OCI-LY7 (cell line): ENCODE data around the gene POLR1E. TPM values are rescaled to one million over a fixed set of nuclear protein-coding genes. Genes with fewer than 3 reads are reported as not detected.

Experiments used
- BruUV-seq: library from RNA; stranded (reverse); fragments of 400-500 nt; replicated peaks from 2 replicates; lab custom pipeline; 2021; lab: Mats Ljungman, UMichigan
- CTCF ChIA-PET: fragments of 300-600 bp; sonication (Branson Sonifier 250); formaldehyde crosslinking; loops from one replicate; lab custom pipeline; 2022; ENCODE audit warnings: antibody characterized with exemption; ENCODE audit not compliant: unreplicated experiment; lab: Charles Lee
- POLR2A ChIA-PET: fragments of 300-600 bp; sonication (Branson Sonifier 250); formaldehyde crosslinking; loops from one replicate; lab custom pipeline; 2022; ENCODE audit warnings: antibody characterized with exemption; lab: Charles Lee
- DNase-seq: peaks from one replicate; pipeline ENCODE4 v3.0.0-alpha.2; 2015; ENCODE audit warnings: low spot score
- H2AFZ ChIP-seq: fragments of 200-600 bp; sonication (generic), shearing (Covaris generic); 2 replicates; pipeline ENCODE4 v1.6.1; 2014; ENCODE audit warnings: mild to moderate bottlenecking, antibody characterized with exemption, low read length, moderate library complexity
- H3K27ac ChIP-seq: fragments of 200-600 bp; sonication (generic); 2 replicates; pipeline ENCODE4 v1.5.1; 2014; ENCODE audit warnings: mixed run types, low read depth, mild to moderate bottlenecking, moderate library complexity, low read length, inconsistent platforms; ENCODE audit not compliant: poor library complexity, severe bottlenecking
- H3K36me3 ChIP-seq: fragments of 200-600 bp; sonication (generic); 2 replicates; pipeline ENCODE4 v1.6.1; 2014; ENCODE audit warnings: mild to moderate bottlenecking, antibody characterized with exemption, low read length, moderate library complexity, mixed read lengths; ENCODE audit not compliant: insufficient read depth
- H3K4me1 ChIP-seq: fragments of 200-600 bp; sonication (generic); 2 replicates; pipeline ENCODE4 v1.5.1; 2014; ENCODE audit warnings: mild to moderate bottlenecking, low read length; ENCODE audit not compliant: insufficient read depth, poor library complexity, severe bottlenecking
- H3K4me2 ChIP-seq: fragments of 200-600 bp; sonication (generic); 2 replicates; pipeline ENCODE4 v1.6.1; 2014; ENCODE audit warnings: mild to moderate bottlenecking, low read length
- H3K4me3 ChIP-seq: fragments of 200-600 bp; sonication (generic); 2 replicates; pipeline ENCODE4 v1.5.1; 2014; ENCODE audit warnings: mild to moderate bottlenecking, low read depth, low read length; ENCODE audit not compliant: poor library complexity, severe bottlenecking
- H3K79me2 ChIP-seq: fragments of 200-600 bp; sonication (generic); 2 replicates; pipeline ENCODE4 v1.6.1; 2016; ENCODE audit warnings: low read depth, mild to moderate bottlenecking, low read length, moderate library complexity, mixed read lengths; ENCODE audit not compliant: insufficient read depth
- H3K9me2 ChIP-seq: fragments of 200-600 bp; sonication (generic); 2 replicates; pipeline ENCODE4 v1.6.1; 2016; ENCODE audit warnings: mild to moderate bottlenecking, low read length, mixed read lengths; ENCODE audit not compliant: insufficient read depth
- H3K9me3 ChIP-seq: fragments of 200-600 bp; sonication (generic); 2 replicates; pipeline ENCODE4 v1.6.1; 2014; ENCODE audit warnings: mild to moderate bottlenecking, mixed run types, low read length, mixed read lengths
- H4K20me1 ChIP-seq: fragments of 200-600 bp; sonication (generic); 2 replicates; pipeline ENCODE4 v1.6.1; 2014; ENCODE audit warnings: mild to moderate bottlenecking, antibody characterized with exemption, low read length, moderate library complexity, mixed read lengths; ENCODE audit not compliant: insufficient read depth
- EZH2phosphoT487 ChIP-seq: fragments of 200-600 bp; sonication (generic); IDR thresholded peaks from 2 replicates; pipeline ENCODE4 v1.6.1; 2018; ENCODE audit warnings: low read depth, borderline replicate concordance, mild to moderate bottlenecking, mixed run types, antibody characterized with exemption, low read length, moderate library complexity, mixed read lengths
- intact Hi-C: fragments of 100-400 bp; cut with micrococcal nuclease; formaldehyde crosslinking; loops from one replicate; pipeline ENCODE4 v1.10.0; 2022; ENCODE audit not compliant: unreplicated experiment
- total RNA-seq, 2 experiments: library from RNA; depleted of rRNA in 1 of 2; stranded (reverse); fragments of >200 nt in 1 of 2; shearing (Covaris generic) in 1 of 2; gene quantifications; 2 replicates each; pipeline ENCODE4 v1.2.3, GENCODE V29; 2014 to 2022
- TF ChIP-seq, protein P1 (sequence below): fragments of 200-600 bp; sonication (generic); conservative IDR thresholded peaks from 2 replicates; pipeline ENCODE4 v1.5.1; 2014; ENCODE audit warnings: mild to moderate bottlenecking, antibody characterized with exemption, low read length, moderate library complexity, mixed read lengths

POLR1E gene
- total RNA-seq, 2 experiments from 2014 or later = 44.3 to 47.6 TPM

DNA sequence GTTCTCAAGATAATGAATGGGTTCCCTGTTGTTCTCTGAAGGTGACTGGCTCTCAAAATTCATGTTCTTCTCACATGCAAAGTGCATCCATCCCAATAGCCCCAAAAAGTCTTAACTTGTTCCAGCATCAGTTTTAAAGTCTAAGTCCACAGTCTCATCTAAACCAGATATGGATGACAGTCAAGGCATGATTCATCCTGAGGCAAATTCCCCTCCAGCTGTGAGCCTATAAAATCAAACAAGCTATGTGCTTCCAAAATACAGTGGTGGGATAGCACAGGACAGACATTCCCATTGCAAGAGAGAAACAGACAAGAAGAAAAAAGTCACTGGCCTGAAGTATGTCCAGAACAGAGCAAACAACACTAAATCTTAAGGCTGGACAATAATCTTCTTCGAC lies 65.0 kb downstream of the POLR1E start:
- POLR2A ChIA-PET = no interaction called here
- intact Hi-C loops = no loop called here
- Histone ChIP-seq H3K4me2 (no peak overlapping the region), H3K79me2 (no peaks in the 10 kb centered on the region), H4K20me1 (no peaks in the 10 kb centered on the region; the same call in 1 of the 2 replicates), H3K36me3 (0 out of 2 replicates have a peak, but pooled peaks cover 5% of the 10 kb centered on the region), H3K4me1 (no peaks in the 10 kb centered on the region), H3K4me3 (no peak overlapping the region), H2AFZ (no peak overlapping the region), H3K27ac (no peak overlapping the region), H3K9me3 (no peaks in the 10 kb centered on the region), H3K9me2 (no peaks in the 10 kb centered on the region)
- no peak for DNase-seq
- no TSS peak for BruUV-seq
- CTCF ChIA-PET = no interaction called here
- no peak for TF ChIP-seq EZH2phosphoT487
- TF ChIP-seq, protein P1, sequence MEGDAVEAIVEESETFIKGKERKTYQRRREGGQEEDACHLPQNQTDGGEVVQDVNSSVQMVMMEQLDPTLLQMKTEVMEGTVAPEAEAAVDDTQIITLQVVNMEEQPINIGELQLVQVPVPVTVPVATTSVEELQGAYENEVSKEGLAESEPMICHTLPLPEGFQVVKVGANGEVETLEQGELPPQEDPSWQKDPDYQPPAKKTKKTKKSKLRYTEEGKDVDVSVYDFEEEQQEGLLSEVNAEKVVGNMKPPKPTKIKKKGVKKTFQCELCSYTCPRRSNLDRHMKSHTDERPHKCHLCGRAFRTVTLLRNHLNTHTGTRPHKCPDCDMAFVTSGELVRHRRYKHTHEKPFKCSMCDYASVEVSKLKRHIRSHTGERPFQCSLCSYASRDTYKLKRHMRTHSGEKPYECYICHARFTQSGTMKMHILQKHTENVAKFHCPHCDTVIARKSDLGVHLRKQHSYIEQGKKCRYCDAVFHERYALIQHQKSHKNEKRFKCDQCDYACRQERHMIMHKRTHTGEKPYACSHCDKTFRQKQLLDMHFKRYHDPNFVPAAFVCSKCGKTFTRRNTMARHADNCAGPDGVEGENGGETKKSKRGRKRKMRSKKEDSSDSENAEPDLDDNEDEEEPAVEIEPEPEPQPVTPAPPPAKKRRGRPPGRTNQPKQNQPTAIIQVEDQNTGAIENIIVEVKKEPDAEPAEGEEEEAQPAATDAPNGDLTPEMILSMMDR = no peak

- no peak for DNase-seq
- Histone ChIP-seq H3K9me2 (no peaks in the 10 kb centered on the region), H3K79me2 (no peaks in the 10 kb centered on the region), H4K20me1 (no peaks in the 10 kb centered on the region; the same call in 1 of the 2 replicates), H3K36me3 (0 out of 2 replicates have a peak, but pooled peaks cover under 1% of the 10 kb centered on the region), H3K4me3 (no peak overlapping the region), H3K4me1 (no peaks in the 10 kb centered on the region), H3K27ac (no peak overlapping the region), H3K4me2 (no peak overlapping the region), H3K9me3 (no peaks in the 10 kb centered on the region), H2AFZ (no peak overlapping the region)
- POLR2A ChIA-PET = no interaction called here
- CTCF ChIA-PET = no interaction called here
- intact Hi-C loops = no loop called here
- BruUV-seq = no TSS peak
- TF ChIP-seq EZH2phosphoT487 = no peak
These were observed 65.7 kb downstream of the POLR1E start for GRCh38 chr9:37551468-37551867.

DNA sequence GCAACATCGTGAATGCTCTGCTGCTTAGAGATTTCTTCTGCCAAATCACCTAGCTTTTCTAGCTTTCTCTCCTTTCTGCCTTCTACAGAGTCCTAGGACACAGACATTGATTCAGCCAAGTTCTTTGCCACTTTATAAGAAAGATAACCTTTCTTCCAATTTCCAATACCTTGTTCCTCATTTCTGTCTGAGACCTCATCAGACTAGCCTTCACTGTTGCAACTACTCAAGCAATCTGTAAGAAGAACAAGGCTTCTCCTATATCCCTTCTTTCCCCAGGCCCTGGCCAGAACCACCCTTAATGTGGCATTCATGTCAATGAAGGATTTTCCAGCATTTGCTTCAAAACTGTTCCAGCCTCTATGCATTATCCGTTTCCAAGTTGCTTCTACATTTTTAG lies 66.1 kb downstream of the POLR1E start:
- CTCF ChIA-PET = no interaction called here
- no TSS peak for BruUV-seq
- H2AFZ ChIP-seq = no peak overlapping the region
- H4K20me1 ChIP-seq = no peaks in the 10 kb centered on the region; the same call in 1 of the 2 replicates
- no peak for DNase-seq
- H3K9me2 ChIP-seq = no peaks in the 10 kb centered on the region
- no peak overlapping the region for H3K27ac ChIP-seq
- H3K36me3 ChIP-seq = no peaks in the 10 kb centered on the region
- H3K4me3 ChIP-seq = no peak overlapping the region
- no peak overlapping the region for H3K4me2 ChIP-seq
- H3K79me2 ChIP-seq = no peaks in the 10 kb centered on the region
- intact Hi-C loops = no loop called here
- TF ChIP-seq EZH2phosphoT487 = no peak
- TF ChIP-seq, protein P1 = no peak
- POLR2A ChIA-PET = no interaction called here
- no peaks in the 10 kb centered on the region for H3K4me1 ChIP-seq
- no peaks in the 10 kb centered on the region for H3K9me3 ChIP-seq

Other genes starting within 250 kb of the POLR1E start
- 135 and 148 TPM in 2 replicates for gene GRHPR, start 63.3 kb upstream of the POLR1E start, total RNA-seq (2014; rRNA removed; shearing (Covaris generic))
- 105 and 106 TPM in 2 replicates for gene GRHPR, start 63.3 kb upstream of the POLR1E start, total RNA-seq (2022)
- 27.9 and 31.9 TPM in 2 replicates for gene ZBTB5, start 20.5 kb upstream of the POLR1E start, total RNA-seq (2014; rRNA removed; shearing (Covaris generic))
- gene ZBTB5, start 20.5 kb upstream of the POLR1E start, total RNA-seq (2022) = 20.2 and 23.9 TPM in 2 replicates
- gene FBXO10, start 90.4 kb downstream of the POLR1E start, total RNA-seq (2014; rRNA removed; shearing (Covaris generic)) = 9.4 and 16.1 TPM in 2 replicates
- gene FBXO10, start 90.4 kb downstream of the POLR1E start, total RNA-seq (2022) = 13.0 and 13.2 TPM in 2 replicates
- gene TOMM5, start 106.6 kb downstream of the POLR1E start, total RNA-seq (2014; rRNA removed; shearing (Covaris generic)) = 215 and 231 TPM in 2 replicates
- gene TOMM5, start 106.6 kb downstream of the POLR1E start, total RNA-seq (2022) = 124 and 132 TPM in 2 replicates
- gene FRMPD1, start 165.0 kb downstream of the POLR1E start, total RNA-seq (2014; rRNA removed; shearing (Covaris generic)) = not detected in 2 replicates
- not detected in 2 replicates for gene FRMPD1, start 165.0 kb downstream of the POLR1E start, total RNA-seq (2022)